Right lobe of liver (tissue), 4 donors: ENCODE results near the gene ALOXE3.

Source experiments
- CTCF ChIP-seq, 4 donors: fragments of 200-600 bp in 3 of 4; fragments of 450-650 bp in 1 of 4; IDR thresholded peaks; one replicate each; pipeline versions ENCODE4 v1.5.1 to v1.8.0; 2016 to 2022; ENCODE audit warnings: antibody characterized with exemption in 4 of 4, mild to moderate bottlenecking in 2 of 4
- POLR2A ChIP-seq: fragments of 450-650 bp; IDR thresholded peaks from one replicate; pipeline ENCODE4 v1.6.1; 2017; ENCODE audit warnings: antibody characterized with exemption, mild to moderate bottlenecking
- donor health status: DM: no; HTN: no; CAD: no.
- donor health status: DM: no; HTN: no; CAD: no.
- donor health status: DM: no; HTN: yes; CAD: no.

DNA sequence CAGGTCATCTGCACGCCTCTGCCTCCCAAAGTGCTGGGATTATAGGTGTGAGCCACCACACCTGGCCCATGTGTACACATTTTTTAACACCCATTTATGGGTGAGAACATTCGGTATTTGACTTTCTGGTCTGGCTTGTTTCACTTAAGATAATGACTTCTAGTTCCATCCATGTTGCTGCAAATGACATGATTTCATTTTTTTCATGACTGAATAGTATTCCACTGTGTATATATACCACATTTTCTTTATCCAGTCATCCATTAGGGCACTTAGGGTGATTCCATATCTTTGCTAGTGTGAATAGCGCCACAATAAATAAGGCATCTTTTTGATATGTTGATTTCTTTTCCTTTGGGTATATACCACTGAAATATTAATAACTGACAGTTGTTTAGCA lies 36.4 kb downstream of the ALOXE3 start:
- TF ChIP-seq POLR2A: no peak
- TF ChIP-seq CTCF (IDR thresholded peaks at IDR 0.05): no peak
